IPS-NIHi7 (cell line): ENCODE measurements around the gene SOD2.
"Not testable (repeated sequence)": the region's sequence is repeated elsewhere in the genome, so short reads cannot be mapped to it uniquely, and the experiment has no call there.

Source experiments
- DNase-seq: peaks from one replicate; pipeline ENCODE4 v3.0.0; 2012; ENCODE audit warnings: mixed read lengths; ENCODE audit errors: extremely low spot score

SOD2 gene

GRCh38 chr6:159693128-159693893 is at the start of gene SOD2:
SOD2 (minus strand) TSS chr6:159693241; CDS start chr6:159693167, 74 bp downstream.
- peak; percentile 92 for DNase-seq

- no peak for DNase-seq
These were observed 49.1 kb upstream of the SOD2 start for GRCh38 chr6:159742165-159742564.

DNA sequence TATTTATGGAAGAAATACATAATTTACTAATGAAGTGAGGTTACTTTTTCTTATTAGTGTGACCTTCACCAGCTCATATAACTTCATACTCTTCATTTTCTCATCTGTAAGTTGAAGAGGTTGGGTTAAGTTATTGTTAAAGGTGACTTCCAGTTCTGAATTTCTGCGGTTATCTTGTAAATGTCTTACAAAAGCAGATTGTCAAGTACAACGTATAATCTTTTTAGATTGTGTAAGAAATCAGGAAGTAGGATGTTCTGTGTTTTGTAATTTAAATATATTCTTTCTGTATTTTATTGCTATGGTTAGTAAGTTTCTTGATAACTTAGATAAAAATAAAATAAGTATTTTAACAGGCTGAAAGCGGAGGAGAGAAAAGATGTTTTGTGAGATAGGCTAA is 46.3 kb upstream of the SOD2 start:
- DNase-seq, result no peak

- no peak for DNase-seq
These were observed 43.9 kb upstream of the SOD2 start for GRCh38 chr6:159736908-159737307.

DNA sequence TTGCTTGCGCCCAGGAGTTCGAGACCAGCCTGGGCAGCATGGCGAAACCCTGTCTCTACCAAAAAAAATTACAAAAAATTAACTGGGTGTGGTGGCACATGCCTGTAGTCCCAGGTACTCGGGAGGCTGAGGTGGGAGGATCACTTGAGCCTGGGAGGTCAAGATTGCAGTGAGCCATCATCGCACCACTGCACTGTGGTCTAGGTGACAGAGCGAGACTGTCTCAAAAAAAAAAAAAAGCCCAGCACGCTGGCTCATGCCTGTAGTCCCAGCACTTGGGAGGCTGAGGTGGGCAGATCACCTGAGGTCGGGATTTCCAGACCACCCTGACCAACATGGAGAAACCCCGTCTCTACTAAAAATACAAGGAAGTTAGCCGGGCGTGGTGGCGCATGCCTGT is 40.4 kb upstream of the SOD2 start:
- DNase-seq, result not testable (repeated sequence)

- DNase-seq, result not testable (repeated sequence)
These were observed 39.5 kb upstream of the SOD2 start for GRCh38 chr6:159732550-159732949.

- DNase-seq, result no peak
These were observed 37.3 kb upstream of the SOD2 start for GRCh38 chr6:159730332-159730676.

DNA sequence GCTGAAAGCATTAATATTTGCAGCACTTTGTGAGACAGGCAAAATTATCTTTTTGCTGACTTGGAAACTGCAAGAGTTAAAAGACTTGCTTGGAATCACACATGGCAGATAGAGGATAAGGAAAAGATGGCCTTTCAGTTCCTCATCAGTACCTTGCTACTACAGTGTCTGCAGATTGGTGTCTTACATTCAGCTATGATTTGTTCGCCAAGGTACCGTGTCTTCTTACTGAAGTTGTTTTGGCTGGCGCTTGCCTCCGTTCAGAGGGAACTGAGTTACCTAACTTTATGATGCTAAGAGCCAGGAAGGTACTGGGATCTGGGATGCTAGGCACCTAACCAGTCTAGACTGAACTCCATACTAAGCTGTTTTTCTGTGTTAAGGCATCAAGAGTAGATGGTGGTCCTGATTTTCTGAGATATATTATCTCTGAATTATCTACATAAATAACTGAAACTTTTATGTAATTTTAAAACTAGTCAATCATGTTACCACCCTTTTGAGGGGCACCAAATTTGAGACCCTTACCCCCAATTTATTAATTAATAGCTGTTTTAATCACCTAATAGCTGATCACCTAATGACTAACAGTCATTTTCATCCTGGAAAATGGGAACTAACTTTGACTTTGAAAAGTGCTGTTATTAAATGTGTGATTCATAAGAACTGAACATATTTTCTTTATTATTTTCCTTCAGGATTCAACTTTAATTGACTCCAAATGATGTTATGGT is 36.7 kb upstream of the SOD2 start:
- DNase-seq, result no peak

DNA sequence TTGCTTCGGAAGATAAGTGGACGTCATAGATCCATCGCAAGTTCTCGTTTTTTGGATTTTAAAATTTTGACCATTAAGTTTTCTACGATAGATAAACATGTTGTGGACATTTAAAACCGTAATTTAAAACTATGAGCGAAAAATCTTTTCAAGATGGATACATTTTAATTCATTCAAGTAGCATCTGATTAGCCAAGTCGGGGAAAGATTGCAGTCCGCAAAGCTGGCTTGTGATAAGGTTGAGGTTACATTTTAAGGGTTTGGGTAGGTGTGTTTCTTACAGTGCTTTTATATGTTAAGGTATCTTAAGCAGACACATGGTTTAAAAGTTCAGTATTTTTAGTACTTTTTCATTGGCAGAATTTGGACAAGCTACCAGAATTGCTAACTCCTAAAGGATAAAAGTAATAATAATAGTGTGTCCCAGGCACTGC is 35.5 kb upstream of the SOD2 start:
- DNase-seq, result no peak

DNA sequence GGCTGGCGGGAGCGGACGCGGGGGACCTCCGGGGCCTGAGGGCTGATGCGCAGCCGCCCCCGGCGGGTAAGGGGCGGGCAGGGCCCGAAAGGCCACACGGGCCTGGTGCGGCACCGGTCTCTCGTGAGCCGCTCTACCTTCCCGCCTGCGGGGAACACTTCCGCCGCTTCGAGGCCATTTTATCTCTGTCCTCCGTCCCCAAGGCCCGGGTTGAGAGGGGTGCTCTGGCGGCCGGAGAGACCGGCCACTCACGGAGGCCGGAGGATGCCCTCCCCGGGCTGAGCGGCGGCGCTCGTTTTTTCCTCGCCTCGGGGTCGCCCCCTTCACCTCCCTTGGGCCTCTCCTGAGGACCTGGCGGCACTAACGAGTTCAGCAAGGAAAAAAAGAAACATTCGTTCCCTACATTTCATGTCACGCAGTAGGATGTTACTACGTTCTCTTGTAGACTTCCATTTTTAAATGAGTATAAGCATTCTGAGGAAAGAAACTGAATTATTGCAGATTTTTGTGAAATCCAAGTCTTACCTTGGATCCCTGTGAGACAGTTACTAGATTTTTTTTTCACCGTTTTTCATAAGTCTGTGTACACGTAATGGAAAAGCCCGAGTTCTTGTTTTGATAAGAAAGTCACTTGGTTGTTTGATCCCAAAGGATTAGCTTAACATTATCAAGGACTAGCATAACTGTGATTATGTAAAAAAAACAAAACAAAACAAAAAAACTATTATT is 34.8 kb upstream of the SOD2 start:
- DNase-seq, result peak; percentile 43

- DNase-seq, result peak; percentile 93
These were observed 34.1 kb upstream of the SOD2 start, which contains the start of gene WTAP for GRCh38 chr6:159726918-159727716. WTAP (plus strand) TSS chr6:159727506; CDS start chr6:159736266, 8,760 bp downstream.

GRCh38 chr6:159726255-159726917 is 33.3 kb upstream of the SOD2 start:
- DNase-seq, result no peak

- not testable (repeated sequence) for DNase-seq
These were observed 32.2 kb upstream of the SOD2 start for GRCh38 chr6:159725208-159725607.

DNA sequence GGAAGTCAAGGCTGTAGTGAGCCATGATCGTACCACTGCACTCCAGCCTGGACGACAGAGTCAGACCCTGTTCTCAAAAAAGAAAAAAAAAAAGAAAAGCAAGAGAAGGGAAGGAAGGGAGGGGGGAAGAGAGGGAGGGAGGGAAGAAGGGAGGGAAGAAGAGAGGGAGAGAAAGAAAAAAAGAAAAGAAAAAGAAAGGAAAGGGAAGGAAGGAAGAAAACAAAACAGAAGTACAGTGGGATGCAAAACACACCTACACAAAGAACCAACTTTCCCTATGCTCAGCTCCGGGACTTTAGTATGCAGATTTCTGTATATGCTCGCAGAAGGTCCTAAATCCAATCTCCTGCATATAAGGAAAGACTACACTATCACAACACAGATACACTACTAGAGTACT is 31.7 kb upstream of the SOD2 start:
- DNase-seq, result no peak

DNA sequence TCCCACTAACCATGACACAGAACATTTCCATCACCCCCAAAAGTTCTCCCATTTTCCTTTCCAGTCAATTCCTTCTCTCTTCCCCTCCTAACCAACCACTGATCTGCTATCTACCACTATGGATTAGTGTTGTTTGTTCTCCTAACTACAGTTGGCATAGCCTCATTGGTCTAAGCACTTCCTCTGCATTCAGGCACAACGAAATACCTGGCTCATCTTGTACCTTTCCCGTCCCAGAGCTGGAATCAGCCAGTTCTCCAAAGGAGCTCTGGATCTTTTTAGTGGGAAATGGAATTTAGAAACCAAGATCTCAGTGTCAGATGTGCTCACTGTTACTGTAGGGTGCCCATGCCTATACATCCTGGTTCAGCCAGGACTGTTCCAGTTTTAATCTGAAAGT is 30.2 kb upstream of the SOD2 start:
- DNase-seq, result no peak

DNA sequence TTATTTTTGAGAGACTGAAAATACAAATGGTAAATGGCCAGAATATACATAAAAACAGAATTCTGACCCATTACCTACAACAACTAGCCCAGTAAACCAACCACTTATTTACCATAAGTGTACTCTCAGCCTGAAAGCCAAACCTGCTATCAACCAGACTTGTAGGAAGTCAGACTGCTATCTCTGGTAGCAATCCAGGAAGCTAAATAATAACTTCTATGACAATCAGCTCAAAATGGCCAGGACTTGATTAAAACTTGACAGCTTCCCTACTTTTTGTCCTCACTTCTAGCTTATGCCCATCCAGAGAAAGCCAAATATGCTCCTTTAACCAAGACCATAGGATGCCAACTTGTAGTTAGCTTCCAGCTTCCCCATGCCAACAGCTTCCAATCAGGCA is 29.6 kb upstream of the SOD2 start:
- DNase-seq, result no peak

GRCh38 chr6:159721981-159722380 is 28.9 kb upstream of the SOD2 start:
- not testable (repeated sequence) for DNase-seq

GRCh38 chr6:159720708-159721107 is 27.7 kb upstream of the SOD2 start:
- DNase-seq, result peak; percentile 57

GRCh38 chr6:159719287-159719686 is 26.2 kb upstream of the SOD2 start:
- no peak for DNase-seq

DNA sequence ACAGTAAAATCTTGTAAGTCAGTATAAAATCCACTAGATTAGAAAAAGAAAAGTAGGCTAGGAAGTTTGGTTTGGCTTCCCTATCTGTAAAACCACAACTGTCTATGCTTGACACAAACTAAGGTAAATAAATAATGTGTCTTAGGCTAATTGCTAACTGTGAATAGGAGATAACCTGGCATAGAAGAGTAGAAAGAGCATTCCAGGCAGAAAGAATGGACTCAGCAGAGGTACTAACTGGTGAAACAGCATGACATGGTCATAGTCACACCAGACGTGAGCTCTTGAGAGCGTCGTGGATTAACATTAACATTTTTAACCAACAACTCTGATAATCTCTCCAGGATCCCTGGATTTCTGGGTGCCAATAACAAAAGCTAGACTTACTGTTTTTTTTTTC is 25.6 kb upstream of the SOD2 start:
- DNase-seq, result no peak
